ENCODE data around the gene TENM4. TPM values are rescaled to one million over a fixed set of nuclear protein-coding genes. Genes with fewer than 3 reads are reported as not detected.
A peak's percentile ranks its signal among the peaks of the same experiment; 100 is the strongest.

The TENM4 gene
- total RNA-seq, 4 donors from 2014 or later = 7.7 to 39.3 (median 16.1) TPM

DNA sequence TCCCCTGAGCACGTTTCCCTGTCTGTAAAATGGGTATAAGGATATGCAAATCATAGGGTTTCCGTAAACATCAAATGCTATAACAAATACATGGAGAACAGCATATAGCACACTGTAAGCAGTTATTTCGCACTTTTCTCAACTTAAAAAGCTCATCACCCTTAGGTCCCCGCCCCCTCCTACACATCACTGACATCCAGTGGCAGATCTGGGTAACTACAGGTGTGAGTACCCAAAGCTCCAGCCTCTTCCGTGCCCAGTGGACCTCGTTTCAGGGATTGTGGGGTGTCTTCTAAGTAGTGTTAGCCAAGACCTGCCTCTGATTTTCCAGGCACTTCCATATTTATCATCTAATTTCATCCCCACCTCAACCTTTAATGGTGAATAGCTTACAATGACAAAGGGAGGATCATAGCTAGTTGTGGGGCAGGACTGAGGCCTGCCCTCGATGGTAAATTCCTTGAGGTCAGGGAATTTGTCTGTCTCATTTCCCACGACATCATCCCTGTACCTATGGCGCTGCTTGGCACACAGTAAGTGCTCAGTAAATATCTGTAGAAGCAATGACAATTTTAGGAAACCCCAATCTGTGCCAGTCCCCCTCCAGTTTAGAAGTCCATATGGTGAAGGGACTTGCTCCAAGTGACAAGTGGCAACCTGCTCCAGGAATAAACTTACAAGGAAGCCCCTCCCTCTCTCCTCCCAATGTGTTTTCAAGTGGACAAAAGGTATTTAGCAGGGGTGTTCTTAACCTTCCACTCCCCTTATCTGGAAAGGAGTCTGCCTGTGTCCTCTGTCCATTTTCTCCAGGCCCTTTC is 340.5 kb downstream of the TENM4 start:
- no peak overlapping the region for H3K4me3 ChIP-seq
- no peaks in the 10 kb centered on the region for H3K27me3 ChIP-seq
- H3K27ac ChIP-seq = no peak overlapping the region
- 54 to 57% methylated on average over 9 of the region's 9 CpGs for WGBS, 2 donors
- TF ChIP-seq, protein P1, sequence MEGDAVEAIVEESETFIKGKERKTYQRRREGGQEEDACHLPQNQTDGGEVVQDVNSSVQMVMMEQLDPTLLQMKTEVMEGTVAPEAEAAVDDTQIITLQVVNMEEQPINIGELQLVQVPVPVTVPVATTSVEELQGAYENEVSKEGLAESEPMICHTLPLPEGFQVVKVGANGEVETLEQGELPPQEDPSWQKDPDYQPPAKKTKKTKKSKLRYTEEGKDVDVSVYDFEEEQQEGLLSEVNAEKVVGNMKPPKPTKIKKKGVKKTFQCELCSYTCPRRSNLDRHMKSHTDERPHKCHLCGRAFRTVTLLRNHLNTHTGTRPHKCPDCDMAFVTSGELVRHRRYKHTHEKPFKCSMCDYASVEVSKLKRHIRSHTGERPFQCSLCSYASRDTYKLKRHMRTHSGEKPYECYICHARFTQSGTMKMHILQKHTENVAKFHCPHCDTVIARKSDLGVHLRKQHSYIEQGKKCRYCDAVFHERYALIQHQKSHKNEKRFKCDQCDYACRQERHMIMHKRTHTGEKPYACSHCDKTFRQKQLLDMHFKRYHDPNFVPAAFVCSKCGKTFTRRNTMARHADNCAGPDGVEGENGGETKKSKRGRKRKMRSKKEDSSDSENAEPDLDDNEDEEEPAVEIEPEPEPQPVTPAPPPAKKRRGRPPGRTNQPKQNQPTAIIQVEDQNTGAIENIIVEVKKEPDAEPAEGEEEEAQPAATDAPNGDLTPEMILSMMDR (IDR thresholded peaks at IDR 0.05) = peak; percentile 43 to 76 (median 64)
- no peak for TF ChIP-seq POLR2A (IDR thresholded peaks at IDR 0.05)
- no peaks in the 10 kb centered on the region for H3K36me3 ChIP-seq
- DNase-seq = no peak
- H3K9me3 ChIP-seq = no peaks in the 10 kb centered on the region
- peaks cover 0 to 16% (median 0%) of the 10 kb centered on the region in 3 donors for H3K4me1 ChIP-seq
- intact Hi-C loops (cut with DNase I) = no loop called here

DNA sequence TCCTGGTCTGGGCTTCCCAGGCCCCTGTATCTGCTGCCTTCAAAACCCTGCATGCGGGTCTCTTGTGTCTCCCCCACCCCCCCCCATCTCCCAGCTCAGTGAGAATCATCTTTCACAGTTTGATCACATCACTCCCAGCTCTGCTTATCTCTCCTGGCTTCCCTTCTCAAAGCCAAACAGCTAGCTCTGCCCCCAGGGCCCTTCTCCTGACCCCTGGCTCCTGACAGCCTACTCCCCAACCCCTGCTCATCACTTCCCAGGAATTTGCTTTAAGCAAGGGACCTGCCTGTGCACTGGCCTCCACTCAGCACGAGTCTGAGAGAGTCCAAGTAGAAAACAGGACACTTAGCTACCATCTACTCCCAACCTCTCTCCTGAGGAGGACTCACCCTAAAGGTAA is 342.7 kb downstream of the TENM4 start:
- peaks cover 0 to 8% (median 7%) of the 10 kb centered on the region in 3 donors for H3K9me3 ChIP-seq

DNA sequence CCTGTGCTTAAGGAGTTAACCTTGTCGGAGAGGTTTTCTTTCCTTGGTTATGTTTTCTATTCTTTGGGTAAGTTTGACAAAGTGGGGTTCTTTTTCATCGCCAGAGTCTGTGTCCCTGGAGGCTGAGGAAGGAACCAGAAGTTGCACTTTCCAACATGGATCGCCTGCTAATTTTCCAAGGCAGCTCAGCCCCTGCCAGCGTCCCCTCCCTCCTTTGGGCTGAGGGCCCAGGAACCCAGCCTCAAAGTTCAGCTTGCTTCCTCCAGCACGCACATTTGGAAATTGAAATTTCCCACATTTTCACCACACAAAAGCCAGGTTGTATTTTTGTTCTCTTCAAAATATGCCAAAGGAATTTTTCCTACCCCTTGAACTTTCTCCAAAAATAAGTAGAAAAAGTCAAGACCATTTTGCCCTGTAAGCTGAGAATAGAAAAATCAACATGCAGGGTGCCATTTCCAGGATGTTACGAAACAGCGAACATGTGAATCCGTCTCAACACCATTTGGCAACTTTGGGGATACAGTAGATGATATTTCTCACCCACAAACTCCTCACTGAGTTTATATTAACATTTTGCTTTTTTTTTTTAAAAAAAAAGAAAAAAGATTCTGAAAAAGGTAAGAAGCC is 343.5 kb downstream of the TENM4 start:
- peak overlapping the region in 1 of 4 donors; percentile 9 for H3K27ac ChIP-seq
- DNase-seq = no peak
- intact Hi-C loops (cut with DNase I) = no loop called here
- peaks cover 0 to 11% (median 8%) of the 10 kb centered on the region in 3 donors for H3K9me3 ChIP-seq
- H3K4me1 ChIP-seq = peaks cover 1 to 20% (median 5%) of the 10 kb centered on the region in 3 donors
- TF ChIP-seq POLR2A (IDR thresholded peaks at IDR 0.05) = no peak
- no peak overlapping the region for H3K4me3 ChIP-seq
- H3K27me3 ChIP-seq = no peaks in the 10 kb centered on the region
- H3K36me3 ChIP-seq = no peaks in the 10 kb centered on the region
- WGBS, 2 donors = 70 to 74% methylated on average over 8 of the region's 8 CpGs

More for the DNA sequence above, 342.7 kb downstream of the TENM4 start:
- DNase-seq = no peak
- H3K36me3 ChIP-seq = no peaks in the 10 kb centered on the region
- TF ChIP-seq POLR2A (IDR thresholded peaks at IDR 0.05) = no peak
- TF ChIP-seq, protein P1 (IDR thresholded peaks at IDR 0.05) = no peak
- peaks cover 0 to 16% (median 0%) of the 10 kb centered on the region in 3 donors for H3K4me1 ChIP-seq
- 46 to 53% methylated on average over 2 of the region's 2 CpGs for WGBS, 2 donors
- no peaks in the 10 kb centered on the region for H3K27me3 ChIP-seq
- intact Hi-C loops (cut with DNase I) = no loop called here
- no peak overlapping the region for H3K4me3 ChIP-seq
- no peak overlapping the region for H3K27ac ChIP-seq

DNA sequence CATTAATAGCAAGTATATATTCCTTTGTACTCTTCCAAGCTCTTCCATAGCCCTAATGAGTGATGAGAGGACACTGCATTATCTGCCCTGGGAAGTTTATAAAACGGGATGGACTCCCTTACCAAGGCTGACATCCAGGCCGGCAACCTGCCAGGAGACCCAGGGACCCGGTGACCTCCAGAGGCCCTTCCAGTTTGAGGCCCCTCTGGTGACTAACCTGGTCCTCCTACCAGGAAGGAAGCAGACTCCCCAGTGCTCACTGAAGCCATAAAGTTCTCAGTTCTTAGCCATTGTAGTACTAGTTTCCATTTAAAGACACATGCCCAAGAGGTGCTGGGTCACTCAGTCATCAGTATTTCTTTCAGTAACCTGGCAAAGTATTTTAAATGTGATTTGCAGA is 345.4 kb downstream of the TENM4 start:
- intact Hi-C loops (cut with DNase I) = no loop called here
- no peak overlapping the region for H3K27ac ChIP-seq
- H3K4me1 ChIP-seq = peaks cover 7 to 16% (median 8%) of the 10 kb centered on the region in 3 donors
- H3K27me3 ChIP-seq = no peaks in the 10 kb centered on the region
- WGBS, 2 donors = 42 to 60% methylated on average over 1 to 3 of the region's 3 CpGs
- TF ChIP-seq, protein P1 (IDR thresholded peaks at IDR 0.05) = no peak
- TF ChIP-seq POLR2A (IDR thresholded peaks at IDR 0.05) = no peak
- no peak for DNase-seq
- H3K36me3 ChIP-seq = no peaks in the 10 kb centered on the region
- H3K9me3 ChIP-seq = peaks cover 0 to 11% (median 8%) of the 10 kb centered on the region in 3 donors
- no peak overlapping the region for H3K4me3 ChIP-seq

DNA sequence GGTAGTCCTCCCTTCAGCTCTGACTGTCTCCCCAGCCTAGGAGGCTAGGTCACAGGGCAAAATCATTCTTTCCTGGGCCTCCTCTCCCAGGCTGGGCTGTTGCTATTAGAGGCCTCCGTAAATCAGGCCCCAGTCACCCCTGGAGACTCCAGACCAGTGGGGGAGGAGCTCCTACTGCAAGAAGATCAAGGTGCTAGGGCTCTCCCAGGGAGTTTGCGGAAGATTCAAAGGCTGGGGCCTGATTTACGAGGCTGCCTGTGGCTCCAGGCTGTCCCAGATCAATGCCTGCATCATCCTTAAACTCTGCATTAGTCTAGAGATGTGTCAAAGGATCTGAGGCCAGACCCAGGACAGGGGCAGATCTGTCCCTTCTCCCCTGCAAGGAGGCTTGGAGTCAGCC is 346.2 kb downstream of the TENM4 start:
- intact Hi-C loops (cut with DNase I) = no loop called here
- Histone ChIP-seq H3K27me3 (no peaks in the 10 kb centered on the region), H3K27ac (no peak overlapping the region), H3K4me3 (no peak overlapping the region), H3K9me3 (peaks cover 0 to 11% (median 8%) of the 10 kb centered on the region in 3 donors), H3K36me3 (no peaks in the 10 kb centered on the region), H3K4me1 (peaks cover 7 to 25% (median 8%) of the 10 kb centered on the region in 3 donors)
- WGBS, 2 donors = 100% methylated on average over 1 of the region's 3 CpGs; no CpG with 5 or more reads in 1 of the 2 donors
- no peak for DNase-seq
- TF ChIP-seq, protein P1 (IDR thresholded peaks at IDR 0.05) = no peak
- TF ChIP-seq POLR2A (IDR thresholded peaks at IDR 0.05) = no peak
